NCI-H748 (cell line): ENCODE data around the gene TRA2A.
"Not testable (repeated sequence)": the region's sequence is repeated elsewhere in the genome, so short reads cannot be mapped to it uniquely, and the experiment has no call there.

ENCODE experiments used
- DNase-seq: peaks from one replicate; lab custom pipeline; 2025; ENCODE audit not compliant: unreplicated experiment; lab: John Stamatoyannopoulos, UW

TRA2A gene

GRCh38 chr7:23531794-23532489, at the start of gene TRA2A:
Gene TRA2A (minus strand): TSS chr7:23531981. CDS start chr7:23531824, 157 bp downstream.
- DNase-seq, result peak; percentile 96

- peak; percentile 72 for DNase-seq
These were observed 38.9 kb upstream of the TRA2A start for GRCh38 chr7:23570592-23571200.

- DNase-seq, result no peak
These were observed 26.5 kb upstream of the TRA2A start for GRCh38 chr7:23558303-23558702.

- DNase-seq, result no peak
These were observed 15.9 kb upstream of the TRA2A start for GRCh38 chr7:23547662-23548061.

- peak; percentile 81 for DNase-seq
These were observed 15.3 kb upstream of the TRA2A start for GRCh38 chr7:23546897-23547572.

- no peak for DNase-seq
These were observed 13.7 kb upstream of the TRA2A start for GRCh38 chr7:23545493-23545892.

GRCh38 chr7:23544913-23545354, 13.2 kb upstream of the TRA2A start:
- peak; percentile 80 for DNase-seq

GRCh38 chr7:23542752-23543151, 11.0 kb upstream of the TRA2A start:
- no peak for DNase-seq

- DNase-seq, result no peak
These were observed 7.7 kb upstream of the TRA2A start for GRCh38 chr7:23539494-23539907.

GRCh38 chr7:23538301-23538700, 6.5 kb upstream of the TRA2A start:
- DNase-seq, result no peak

- no peak for DNase-seq
These were observed 1.4 kb upstream of the TRA2A start for GRCh38 chr7:23533238-23533604.

- DNase-seq, result no peak
These were observed 883 bp upstream of the TRA2A start for GRCh38 chr7:23532490-23533237.

- peak; percentile 85 for DNase-seq
These were observed 559 bp downstream of the TRA2A start for GRCh38 chr7:23531050-23531793.

GRCh38 chr7:23530405-23530804, 1.4 kb downstream of the TRA2A start:
- DNase-seq, result peak; percentile 61

- no peak for DNase-seq
These were observed 2.4 kb downstream of the TRA2A start for GRCh38 chr7:23529262-23529859.

GRCh38 chr7:23525611-23526010, 6.2 kb downstream of the TRA2A start:
- DNase-seq, result not testable (repeated sequence)

GRCh38 chr7:23524473-23524872, 7.3 kb downstream of the TRA2A start:
- DNase-seq, result no peak

- DNase-seq, result no peak
These were observed 8.2 kb downstream of the TRA2A start for GRCh38 chr7:23523486-23524075.

GRCh38 chr7:23520582-23520981, 11.2 kb downstream of the TRA2A start:
- no peak for DNase-seq

GRCh38 chr7:23514755-23515154, 17.0 kb downstream of the TRA2A start:
- no peak for DNase-seq
